PC-3 (cell line): Measurements from ENCODE around the gene CTCFL.

Source experiments
- CTCF ChIP-seq: fragments of 300-600 bp; sonication (generic); conservative IDR thresholded peaks from 2 replicates; pipeline ENCODE4 v1.5.1; 2017; ENCODE audit warnings: antibody characterized with exemption, low read depth, mild to moderate bottlenecking, low read length
- EZH2 ChIP-seq: fragments of 300-600 bp; sonication (generic); IDR thresholded peaks from one replicate; pipeline ENCODE4 v1.6.1; 2017; ENCODE audit warnings: antibody characterized with exemption, mild to moderate bottlenecking, low read length; ENCODE audit not compliant: unreplicated experiment
- EZH2phosphoT487 ChIP-seq: fragments of 300-600 bp; sonication (generic); IDR thresholded peaks from 2 replicates; pipeline ENCODE4 v1.6.1; 2018; ENCODE audit warnings: mild to moderate bottlenecking, antibody characterized with exemption, low read length, borderline replicate concordance

GRCh38 chr20:57496592-57496991 is 28.3 kb downstream of the CTCFL start:
- TF ChIP-seq CTCF (no peak), EZH2 (no peak), EZH2phosphoT487 (no peak)
